ENCODE measurements around the gene JOSD2.
"Not testable (repeated sequence)": the region's sequence is repeated elsewhere in the genome, so short reads cannot be mapped to it uniquely, and the experiment has no call there.

Gene JOSD2

DNA sequence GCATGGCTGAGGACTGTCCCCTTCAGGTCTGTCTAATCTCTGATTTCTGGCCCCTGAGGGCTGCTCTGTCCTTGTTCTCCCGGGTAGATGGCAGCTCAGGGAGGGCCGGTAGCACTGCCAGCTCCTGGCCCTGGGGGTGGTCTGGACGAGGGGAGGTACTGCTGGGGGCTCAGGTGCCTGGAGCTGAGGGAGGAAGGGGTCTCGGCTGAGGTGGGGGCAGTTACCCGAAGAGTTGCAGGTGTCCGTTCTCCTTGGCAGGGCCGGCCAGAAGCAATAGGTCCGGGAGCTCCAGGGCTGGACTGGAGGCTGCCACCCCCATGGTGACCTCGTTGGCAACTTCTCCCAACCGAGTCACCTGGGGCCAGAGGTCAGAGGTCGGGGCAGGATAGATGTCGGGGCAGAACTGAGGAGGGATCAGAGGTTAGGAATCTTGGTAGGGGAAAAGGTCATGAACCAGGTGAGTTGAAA, 35.9 kb downstream of the JOSD2 start:
- no peak for DNase-seq

DNA sequence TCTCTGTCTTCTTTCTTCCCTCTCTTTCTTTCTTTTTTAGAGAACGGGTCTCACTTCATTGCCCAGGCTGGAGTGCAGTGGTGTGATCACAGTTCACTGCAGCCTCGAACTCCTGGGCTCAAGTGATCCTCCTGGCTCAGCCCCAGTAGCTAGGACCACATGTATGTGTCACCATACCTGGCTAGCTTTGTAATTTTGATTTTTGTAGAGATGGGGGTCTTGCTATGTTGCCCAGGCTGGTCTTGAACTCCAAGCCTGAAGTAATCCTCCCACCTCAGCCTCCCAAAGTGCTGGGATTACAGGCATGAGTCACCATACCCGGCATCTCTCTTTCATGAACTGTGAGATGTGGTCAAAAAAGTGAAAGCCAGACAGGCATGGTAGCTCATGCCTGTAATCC, 37.7 kb downstream of the JOSD2 start:
- DNase-seq: not testable (repeated sequence)

DNA sequence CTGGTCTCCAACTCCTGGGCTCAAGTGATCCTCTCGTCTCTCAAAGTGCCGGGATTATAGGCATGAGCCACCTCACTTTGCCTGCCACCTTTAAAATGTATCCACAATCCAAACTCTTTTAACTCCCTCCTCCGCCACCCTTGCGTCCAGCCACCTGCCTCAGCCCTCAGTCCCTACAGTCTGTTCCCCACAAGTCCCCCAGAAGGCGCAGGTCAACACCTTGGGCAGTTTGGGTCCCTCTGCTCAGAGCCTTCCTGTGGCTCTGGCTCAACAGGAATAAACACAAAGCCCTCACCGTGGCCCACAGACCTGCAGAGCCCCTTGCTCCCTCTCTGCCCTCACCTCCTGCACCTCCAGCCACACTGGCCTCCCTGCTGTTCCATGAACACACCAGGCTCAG, 42.2 kb downstream of the JOSD2 start:
- no peak for DNase-seq

GRCh38 chr19:50467566-50467965, 43.4 kb downstream of the JOSD2 start:
- DNase-seq: no peak

GRCh38 chr19:50466706-50467039, 44.3 kb downstream of the JOSD2 start:
- DNase-seq: no peak

DNA sequence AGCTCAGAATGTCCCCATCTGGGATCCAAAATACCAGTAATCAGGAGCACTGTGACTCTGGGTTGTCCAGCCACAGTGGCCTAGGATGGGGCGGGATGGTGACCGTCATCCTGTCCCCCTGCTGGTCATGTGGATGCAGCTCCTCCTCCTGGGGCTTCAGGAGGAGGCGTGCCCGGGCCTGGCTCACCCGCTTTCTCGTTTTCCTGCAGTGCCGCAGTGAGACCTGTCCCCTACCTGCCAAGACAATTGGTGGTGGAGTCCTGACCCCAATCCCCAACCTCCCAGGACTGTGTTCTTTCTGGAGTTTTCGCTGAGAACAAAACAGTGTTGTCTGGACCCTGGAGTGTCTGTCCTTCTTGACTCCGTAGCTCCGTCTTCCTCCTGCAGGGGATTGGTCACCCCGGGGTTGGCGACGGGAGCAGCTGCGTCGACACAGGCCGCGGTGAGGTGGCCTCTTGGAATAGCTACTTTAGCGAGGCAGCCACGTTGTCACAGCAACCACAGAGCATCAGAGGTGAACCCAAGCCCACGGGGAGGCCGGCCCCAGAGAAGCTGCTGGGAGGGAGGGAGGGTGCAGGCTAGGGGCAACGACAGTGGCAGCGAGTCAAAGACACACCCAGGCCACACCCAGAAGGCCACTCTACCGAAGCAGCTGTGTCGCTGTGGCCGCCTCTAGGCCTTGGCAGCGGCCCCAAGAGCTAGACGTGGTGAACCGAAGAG, 44.8 kb downstream of the JOSD2 start:
- DNase-seq: no peak

DNA sequence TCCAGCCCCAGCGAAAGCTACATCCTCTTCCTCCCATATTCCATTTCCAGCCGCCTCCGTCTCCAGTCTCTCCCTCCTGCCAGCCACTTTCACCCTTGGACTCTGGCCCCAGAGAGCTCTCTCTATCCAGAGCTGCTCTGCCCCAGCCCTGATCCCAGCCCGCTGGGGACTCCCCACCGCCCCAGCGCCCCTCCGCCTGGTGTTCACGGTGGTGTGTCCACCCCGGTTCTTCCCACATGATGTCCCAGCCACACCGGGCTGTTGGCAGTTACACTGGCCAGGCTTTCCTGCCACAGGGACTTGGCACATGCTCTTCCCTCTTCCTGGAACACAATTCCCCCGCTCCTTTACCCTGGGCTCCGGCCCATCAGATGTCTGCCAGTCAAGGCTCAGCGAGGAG, 46.0 kb downstream of the JOSD2 start:
- no peak for DNase-seq

DNA sequence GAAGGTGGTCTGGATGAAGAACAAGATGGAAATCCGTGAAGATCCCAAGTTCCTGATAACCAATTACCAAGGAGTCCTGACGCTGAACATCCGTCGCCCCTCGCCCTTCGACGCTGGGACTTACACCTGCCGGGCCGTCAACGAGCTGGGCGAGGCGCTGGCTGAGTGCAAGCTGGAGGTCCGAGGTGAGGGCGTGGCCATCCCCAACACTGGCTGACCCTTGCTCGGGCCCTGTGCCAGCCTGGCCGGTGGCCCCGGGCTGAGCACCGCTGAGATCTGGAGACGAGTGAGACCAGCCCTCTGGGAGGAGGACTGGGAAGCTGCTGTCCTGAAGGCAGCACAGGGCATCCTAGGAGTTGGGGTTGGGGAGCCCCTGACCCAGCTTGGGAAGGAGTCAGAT, 46.6 kb downstream of the JOSD2 start:
- DNase-seq: no peak

DNA sequence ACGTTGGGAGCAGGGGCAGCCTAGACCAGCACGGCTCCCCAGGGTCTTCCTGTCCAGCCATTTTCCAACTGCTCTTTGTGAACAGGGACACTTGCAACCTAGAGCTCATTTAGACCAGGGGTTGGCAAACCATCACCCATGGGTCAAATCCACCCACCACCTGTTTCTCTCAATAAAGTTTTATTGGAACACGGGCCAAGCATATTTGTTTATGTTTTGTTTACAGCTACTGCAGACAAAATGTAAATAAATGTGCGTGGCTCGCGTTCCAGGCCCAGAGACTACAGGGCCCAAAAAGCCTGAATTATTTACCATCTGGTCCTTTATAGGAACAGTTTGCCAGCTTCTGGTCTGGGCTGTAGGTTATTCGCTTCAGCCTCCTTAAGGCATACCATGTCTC, 48.0 kb downstream of the JOSD2 start:
- no peak for DNase-seq

DNA sequence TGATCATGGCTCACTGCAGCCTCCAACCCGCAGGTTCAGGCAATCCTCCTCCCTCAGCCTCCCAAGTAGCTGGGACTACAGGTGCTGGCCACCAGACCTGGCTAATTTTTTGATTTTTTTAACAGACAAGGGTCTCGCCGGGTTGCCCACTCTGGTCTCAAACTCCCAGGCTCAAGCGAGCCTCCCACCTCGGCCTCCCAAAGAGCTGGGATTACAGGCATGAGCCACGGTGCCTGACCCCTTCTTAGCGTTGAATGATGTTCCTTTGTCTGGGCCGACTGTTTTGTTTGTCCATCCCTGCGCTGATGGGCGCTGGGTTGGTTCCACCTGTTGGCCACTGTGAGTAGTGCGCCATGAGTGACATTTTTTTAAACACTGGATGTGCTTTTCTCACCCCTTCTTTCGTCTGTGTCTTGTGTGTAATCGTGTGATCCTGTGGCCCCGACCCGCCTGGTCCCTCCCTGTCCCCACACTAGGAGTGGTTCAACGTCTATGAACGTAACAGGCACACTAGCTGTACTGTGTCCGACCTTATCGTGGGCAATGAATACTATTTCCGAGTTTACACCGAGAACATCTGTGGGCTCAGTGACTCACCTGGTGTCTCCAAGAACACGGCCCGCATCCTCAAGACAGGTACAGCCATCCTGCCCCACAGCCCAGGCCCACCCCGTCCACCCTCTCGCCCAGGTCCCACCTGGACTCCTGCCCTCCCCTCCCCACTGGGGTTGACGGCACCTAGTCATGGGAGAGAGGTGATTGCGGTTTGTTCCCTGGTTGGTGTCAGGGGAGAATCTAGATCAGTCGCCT, 49.7 kb downstream of the JOSD2 start:
- DNase-seq: peak in 4 of 5 experiments; percentile 16 to 74 (median 36)

DNA sequence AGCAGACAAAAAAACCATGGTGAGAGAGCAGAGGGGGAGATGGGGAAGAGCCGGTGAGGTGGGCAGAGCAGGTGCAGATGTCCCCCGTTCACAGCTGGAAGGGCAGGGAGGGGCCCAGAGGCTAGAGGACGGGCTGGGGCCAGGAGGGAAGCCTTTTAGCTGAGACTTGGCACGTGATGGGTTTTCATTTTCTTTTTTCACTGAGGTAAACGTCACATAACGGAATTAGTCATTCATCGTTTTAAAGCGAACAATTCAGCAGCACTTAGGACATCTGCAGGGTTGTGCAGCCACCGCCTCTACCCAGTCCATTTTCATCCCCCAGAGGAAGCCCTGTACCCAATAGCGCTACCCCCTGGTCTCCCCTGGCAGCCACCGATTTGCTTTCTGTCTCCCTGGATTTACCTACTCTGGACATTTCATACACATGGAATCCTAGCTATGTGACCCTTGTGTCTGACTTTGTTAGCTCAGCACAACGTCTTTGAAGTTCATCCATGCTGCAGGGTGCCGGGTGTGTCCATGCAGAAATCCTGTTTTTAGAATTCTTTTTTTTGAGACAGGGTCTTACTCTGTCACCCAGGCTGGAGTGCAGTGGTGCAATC, 50.7 kb downstream of the JOSD2 start:
- peak in 1 of 5 experiments; percentile 70 for DNase-seq

DNA sequence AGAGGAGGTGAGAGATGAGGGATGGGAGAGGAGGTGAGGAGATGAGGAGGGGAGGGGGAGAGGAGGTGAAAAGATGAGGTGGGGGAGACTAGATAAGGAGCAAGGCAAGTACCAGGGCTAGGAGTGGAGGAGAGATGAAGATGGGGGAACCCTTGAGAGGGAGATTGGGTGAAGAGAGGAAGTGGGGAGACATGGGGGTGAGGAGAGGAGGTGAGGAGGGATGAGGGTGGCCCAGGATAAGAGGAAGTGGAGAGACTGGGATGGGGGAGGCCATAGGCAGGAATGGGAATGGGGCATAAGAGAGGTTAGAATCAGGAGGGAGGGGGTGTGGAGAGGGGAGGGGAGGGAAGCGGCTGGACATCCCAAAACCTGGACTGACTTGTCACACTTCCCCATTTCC, 51.4 kb downstream of the JOSD2 start:
- DNase-seq: no peak

DNA sequence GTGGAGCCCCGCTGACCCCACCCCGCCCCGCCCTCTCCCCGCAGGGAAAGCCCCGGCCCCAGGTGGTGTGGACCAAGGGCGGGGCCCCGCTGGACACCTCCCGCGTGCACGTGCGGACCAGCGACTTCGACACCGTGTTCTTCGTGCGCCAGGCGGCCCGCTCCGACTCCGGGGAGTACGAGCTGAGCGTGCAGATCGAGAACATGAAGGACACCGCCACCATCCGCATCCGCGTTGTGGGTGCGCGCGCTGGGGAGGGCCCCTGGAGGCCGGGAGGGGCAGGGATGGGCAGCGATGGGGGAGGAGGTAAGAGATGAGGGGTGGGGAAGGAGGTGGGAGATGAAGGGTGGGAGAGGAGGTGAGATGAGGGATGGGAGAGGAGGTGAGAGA, 51.9 kb downstream of the JOSD2 start:
- DNase-seq: no peak

GRCh38 chr19:50458396-50459066, 52.5 kb downstream of the JOSD2 start:
- DNase-seq: no peak

DNA sequence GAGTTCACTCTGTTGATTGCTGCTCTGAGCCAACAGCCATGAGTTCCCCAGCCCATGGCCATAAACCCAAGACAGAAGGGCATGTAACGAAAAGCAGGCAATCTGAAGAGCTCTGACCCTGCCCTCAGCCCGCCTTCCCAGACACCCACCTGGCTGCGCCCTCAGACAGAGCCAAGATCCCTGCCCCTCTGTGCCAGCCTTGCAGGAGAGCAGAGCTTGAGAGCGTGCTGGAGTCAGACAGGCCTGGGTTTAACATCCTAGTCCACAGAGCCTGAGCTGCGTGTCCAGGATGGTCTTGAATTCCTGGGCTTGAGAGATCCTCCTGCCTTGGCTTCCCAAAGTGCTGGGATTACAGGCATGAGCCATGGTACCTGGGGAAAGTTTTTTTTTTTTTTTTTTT, 53.7 kb downstream of the JOSD2 start:
- no peak for DNase-seq
